KOPT-K1 (cell line): ENCODE measurements around the gene TESPA1.

Experiments used
- H3K27ac ChIP-seq: fragments of 200-600 bp; sonication (generic); 2 replicates; pipeline ENCODE4 v1.5.1; 2016; ENCODE audit warnings: antibody characterized with exemption, mild to moderate bottlenecking, low read depth, low read length; ENCODE audit not compliant: poor library complexity, severe bottlenecking
- H3K36me3 ChIP-seq: fragments of 200-600 bp; sonication (generic); 2 replicates; pipeline ENCODE4 v1.5.1; 2017; ENCODE audit warnings: antibody characterized with exemption, mild to moderate bottlenecking, low read length, moderate library complexity; ENCODE audit not compliant: insufficient read depth
- H3K9me3 ChIP-seq: fragments of 200-600 bp; sonication (generic); 2 replicates; pipeline ENCODE4 v1.5.1; 2017; ENCODE audit warnings: antibody characterized with exemption, low read length, mild to moderate bottlenecking; ENCODE audit not compliant: insufficient read depth, poor library complexity, severe bottlenecking

Gene TESPA1

DNA sequence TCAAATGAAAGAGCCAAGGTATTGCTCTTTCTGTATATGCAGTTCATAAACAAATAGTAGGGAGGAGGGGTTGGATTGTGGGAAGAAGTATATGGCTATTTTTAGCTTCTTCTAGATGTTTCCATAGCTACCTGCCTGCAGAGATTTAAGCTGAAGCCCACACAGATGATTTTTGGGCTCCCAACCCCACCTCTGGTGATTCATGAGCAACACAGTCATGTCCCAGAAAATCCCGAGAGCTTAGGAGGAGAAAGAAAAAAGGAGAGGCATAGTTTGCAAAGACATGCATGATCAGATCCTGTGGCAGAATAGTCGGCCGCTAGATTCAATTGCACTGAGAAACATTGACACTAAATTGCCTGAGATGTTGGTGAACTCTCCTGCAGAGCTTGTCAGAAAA lies 13.8 kb downstream of the TESPA1 start:
- Histone ChIP-seq H3K27ac (no peak overlapping the region), H3K36me3 (peaks cover 92% of the 10 kb centered on the region), H3K9me3 (no peaks in the 10 kb centered on the region)

DNA sequence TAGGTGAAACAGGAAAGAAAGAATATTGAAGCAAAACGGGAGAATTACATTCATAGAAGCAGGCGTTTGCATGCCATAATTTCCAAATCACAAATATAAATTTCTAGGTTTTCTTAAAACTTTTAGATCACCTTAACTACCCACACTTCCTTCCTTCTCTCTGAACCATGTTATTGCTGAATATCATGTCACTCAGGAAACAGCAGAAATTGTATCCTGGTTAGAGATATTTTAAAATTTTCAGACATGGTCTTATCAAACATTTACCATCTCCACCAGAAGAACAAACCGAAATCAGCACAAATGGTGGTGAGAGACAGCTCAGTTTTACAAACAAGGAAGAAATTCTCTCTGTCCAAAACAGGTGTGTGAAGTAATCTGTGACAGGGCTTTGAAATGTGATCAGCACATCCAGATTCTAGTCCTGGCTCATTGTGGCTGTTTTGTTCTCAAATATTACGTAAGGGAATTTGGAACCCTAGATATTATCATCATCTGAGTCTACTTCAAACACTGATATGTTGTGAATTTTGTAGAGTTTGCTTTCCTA lies 16.3 kb downstream of the TESPA1 start:
- peaks cover 92% of the 10 kb centered on the region for H3K36me3 ChIP-seq
- peak overlapping the region; percentile 48 for H3K27ac ChIP-seq
- H3K9me3 ChIP-seq = no peaks in the 10 kb centered on the region

DNA sequence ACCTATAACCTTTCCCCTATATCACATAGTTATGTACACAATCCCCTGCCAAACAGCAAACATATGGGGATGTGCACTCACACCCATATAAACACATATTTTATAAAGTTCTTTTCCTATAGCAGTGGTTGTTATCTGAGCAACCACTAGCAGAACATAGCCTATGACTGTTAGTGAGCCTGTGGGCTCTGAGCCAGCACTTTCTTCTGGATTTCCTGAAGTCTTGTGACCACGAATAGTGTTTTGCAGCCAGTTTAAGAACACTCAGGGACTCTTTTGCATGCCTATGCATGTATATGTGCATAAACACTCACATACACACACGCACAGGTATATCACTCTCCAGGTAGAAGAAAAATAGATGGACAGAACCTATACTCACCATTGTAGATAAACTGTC lies 17.1 kb downstream of the TESPA1 start:
- no peaks in the 10 kb centered on the region for H3K9me3 ChIP-seq
- H3K36me3 ChIP-seq = peaks cover 92% of the 10 kb centered on the region
- peak overlapping the region; percentile 48 for H3K27ac ChIP-seq

DNA sequence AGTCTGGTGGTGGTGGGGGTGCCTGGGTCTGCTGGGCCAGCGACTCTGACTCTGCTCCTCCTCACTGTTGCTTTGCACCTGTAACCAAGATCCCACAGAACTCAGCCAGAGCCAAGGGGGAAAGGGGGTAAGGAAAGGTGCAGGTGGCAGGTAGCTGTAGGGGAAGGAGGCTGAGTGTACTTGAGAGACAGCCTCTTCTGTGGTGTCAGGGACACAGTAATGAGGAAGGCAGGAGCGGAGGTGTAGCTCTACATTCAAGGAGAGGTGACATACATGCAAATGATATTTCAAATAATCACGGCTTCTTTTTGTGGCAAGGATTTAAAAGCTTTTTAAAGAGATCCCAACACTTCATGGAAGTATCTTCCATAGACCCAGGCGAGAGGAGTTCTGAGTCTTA lies 23.4 kb downstream of the TESPA1 start:
- peak overlapping the region; percentile 19 for H3K27ac ChIP-seq
- H3K36me3 ChIP-seq = peaks cover 100% of the 10 kb centered on the region
- H3K9me3 ChIP-seq = no peaks in the 10 kb centered on the region

DNA sequence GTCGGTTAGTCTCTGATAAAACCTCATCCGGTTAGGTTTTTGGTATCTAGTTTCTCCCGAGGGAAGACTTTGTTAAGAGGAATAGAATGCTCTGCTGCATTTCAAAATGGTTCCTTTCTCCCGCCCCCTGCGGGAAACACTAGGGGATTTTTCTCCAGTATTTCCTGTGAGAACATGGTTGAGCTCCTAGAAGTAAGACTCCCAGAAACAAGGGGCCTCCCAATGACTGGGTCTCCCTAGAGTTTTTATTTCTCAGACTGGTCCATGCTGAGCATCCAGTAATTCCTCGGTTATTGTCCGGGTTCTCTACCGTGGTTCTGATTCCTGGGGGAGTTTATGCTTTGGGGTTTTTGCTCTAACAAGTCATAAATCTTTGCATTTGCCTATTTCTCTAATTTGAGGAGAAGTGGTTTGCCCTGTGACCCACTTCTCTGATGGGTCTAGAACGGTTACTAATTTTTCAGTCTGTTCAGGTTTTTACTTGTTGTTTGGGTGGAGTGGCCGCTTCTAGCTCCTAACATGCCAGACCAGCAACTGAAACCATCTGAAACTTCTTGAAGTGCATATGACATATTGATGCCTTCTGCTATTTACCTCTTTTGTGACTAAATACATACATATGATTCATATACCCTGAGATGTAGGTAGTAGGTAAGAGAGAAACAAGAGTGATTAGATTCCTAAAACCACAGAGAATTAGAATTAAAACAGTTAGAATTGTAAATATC lies 25.1 kb downstream of the TESPA1 start:
- no peak overlapping the region for H3K27ac ChIP-seq
- no peaks in the 10 kb centered on the region for H3K9me3 ChIP-seq
- H3K36me3 ChIP-seq = peaks cover 100% of the 10 kb centered on the region

DNA sequence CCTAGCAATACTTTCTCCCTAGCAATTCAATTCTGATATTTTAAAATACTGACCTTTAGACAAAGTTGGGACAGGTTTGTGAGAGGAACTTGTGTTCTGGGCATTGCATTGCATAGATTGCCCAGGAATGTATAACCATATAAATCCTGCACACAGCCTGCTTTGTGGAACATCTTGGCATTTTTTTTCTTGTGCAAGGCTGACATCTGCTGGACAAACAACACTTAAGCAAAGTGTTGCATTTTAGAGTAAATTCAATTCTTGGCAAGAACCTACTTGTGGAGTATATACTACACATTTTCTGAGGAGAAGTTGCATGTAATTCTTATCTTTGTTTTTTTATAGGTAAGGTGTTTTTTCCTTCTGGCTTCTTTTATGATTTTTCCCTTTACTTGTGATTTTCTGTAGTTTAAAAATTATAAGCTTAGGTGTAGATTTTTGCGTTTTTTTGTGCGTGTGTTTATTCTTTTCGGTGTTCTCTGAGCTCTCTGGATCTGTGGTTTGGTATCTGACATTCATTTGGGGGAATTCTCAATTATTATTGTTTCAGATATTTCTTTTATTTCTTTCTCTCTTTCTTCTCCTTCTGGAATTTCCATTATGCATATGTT lies 26.4 kb downstream of the TESPA1 start:
- Histone ChIP-seq H3K9me3 (no peaks in the 10 kb centered on the region), H3K27ac (no peak overlapping the region), H3K36me3 (peaks cover 97% of the 10 kb centered on the region)

DNA sequence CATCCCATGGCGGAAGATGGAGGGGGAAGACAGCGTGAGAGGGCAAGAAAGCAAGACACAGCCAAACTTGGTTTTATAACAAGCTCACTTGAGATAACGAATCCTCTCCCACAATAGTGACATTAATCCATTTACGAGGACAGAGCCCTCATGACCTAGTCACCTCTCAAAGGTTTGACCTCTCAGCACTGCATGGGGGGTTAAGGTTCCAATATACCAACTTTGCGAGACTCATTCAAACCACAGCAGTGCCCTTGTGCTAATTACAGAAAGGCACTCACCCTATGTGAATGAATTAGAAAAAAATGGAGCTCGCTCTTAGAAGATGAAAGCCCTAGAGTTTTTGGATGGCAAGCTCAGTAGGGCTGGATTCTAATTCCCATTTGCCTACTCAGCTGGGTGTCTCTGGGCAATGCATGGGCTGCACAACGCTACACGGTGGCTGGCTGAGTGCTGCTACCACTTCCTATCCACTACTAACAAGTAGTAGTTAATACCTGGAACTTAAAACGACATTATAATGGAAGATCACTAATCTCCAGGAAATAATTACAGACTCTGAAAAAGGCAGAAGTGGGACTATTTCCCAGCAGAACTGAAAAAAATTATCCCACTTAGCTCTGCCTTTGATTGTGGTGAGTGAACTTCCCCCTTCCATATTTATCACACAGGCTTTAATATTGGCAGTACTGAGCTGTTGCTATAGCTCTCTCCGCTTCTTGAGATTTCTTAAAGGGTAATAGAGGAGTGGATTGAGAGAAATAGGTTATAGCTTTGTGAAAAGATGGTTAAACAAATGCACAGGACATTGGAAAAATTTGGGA lies 27.5 kb downstream of the TESPA1 start:
- Histone ChIP-seq H3K36me3 (peaks cover 97% of the 10 kb centered on the region), H3K27ac (no peak overlapping the region)

DNA sequence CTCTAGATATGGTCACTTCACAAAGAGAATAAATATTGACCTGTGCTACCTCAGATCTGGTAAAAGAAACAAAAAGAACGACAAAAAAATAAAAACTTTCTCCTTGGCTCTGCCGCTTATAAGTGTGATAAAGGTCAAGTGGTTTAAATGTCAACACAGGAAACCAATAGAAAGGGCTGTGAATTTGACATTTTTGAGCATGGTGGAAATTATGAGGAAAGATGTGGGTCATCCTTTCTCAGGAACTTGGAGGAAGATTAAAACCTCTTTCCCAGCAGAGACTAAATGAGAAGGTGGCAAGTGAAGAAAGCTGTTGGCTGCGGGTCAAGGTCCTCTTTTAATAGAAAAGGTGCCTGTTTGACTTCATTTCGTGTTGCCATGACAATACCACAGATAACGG lies 28.2 kb downstream of the TESPA1 start:
- H3K27ac ChIP-seq = no peak overlapping the region
- H3K9me3 ChIP-seq = no peaks in the 10 kb centered on the region
- H3K36me3 ChIP-seq = peaks cover 97% of the 10 kb centered on the region

More for the DNA sequence above, 27.5 kb downstream of the TESPA1 start:
- no peaks in the 10 kb centered on the region for H3K9me3 ChIP-seq

DNA sequence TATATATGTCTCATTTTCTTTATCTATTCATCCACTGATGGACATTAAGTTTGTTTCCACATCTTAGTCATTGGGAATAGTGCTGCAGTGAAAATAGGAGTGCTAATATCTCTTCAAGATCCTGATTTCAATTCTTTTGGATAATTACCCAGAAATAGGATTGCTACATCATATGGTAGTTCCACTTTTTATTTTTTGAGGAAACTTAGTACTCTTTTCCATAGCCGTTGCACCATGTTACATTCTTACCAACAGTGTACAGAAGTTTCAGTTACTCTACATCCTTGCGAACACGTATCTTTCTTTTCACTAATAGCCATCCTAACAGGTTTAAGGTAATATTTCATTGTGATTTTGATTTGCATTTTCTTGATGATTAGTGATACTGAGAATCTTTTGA lies 29.8 kb downstream of the TESPA1 start:
- Histone ChIP-seq H3K36me3 (peaks cover 97% of the 10 kb centered on the region), H3K27ac (no peak overlapping the region), H3K9me3 (no peaks in the 10 kb centered on the region)

DNA sequence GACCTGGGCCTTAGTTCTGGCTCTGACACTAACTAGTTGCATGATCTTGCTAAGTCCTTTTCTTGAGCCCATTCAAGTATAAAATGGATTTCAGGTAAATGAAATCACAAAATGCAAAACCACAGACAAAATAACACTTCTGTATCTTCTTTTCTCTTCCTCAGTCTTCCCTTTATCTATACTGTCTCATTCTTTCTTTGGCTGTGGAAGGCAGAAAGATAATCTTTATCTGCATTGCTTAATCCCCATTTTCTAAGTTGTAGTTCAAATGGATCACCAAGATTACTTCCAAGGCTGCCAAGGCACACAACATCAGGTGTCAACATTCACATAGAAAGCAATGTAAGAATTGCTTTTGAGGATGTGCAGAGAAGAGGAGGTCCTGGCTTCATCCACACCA lies 30.3 kb downstream of the TESPA1 start:
- Histone ChIP-seq H3K36me3 (peaks cover 97% of the 10 kb centered on the region), H3K27ac (no peak overlapping the region), H3K9me3 (no peaks in the 10 kb centered on the region)

DNA sequence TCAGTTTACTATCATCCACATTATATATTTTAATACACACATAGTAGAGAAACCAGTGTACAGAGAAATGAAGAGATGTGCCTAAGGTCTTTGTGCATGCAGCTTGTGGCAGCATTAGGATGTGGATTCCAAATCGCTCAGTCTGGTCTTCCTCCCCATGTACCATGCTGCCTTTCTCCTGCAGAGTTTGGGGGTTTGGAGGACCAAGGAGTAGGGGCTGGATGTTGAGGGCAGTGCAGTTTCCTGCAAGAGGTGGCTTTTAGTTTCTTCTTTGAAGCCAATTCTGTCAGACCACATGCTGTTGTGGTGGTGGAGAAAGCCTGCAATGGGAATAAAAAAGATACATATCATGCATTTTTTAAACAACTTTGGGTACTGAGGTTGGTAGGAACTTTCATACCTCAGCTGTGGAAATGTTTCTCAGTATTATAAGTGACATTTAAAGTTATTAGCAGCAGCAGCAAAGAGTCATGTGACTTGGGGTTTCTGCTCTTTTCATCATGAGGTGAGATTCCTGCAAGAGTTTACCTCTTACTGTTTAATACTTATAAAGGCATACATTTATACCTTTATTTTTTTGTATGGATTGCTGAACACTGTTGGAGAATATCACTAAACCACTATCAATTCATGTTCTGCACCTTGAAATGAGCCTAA lies 34.4 kb downstream of the TESPA1 start:
- no peak overlapping the region for H3K27ac ChIP-seq
- peaks cover 97% of the 10 kb centered on the region for H3K36me3 ChIP-seq
- H3K9me3 ChIP-seq = no peaks in the 10 kb centered on the region

DNA sequence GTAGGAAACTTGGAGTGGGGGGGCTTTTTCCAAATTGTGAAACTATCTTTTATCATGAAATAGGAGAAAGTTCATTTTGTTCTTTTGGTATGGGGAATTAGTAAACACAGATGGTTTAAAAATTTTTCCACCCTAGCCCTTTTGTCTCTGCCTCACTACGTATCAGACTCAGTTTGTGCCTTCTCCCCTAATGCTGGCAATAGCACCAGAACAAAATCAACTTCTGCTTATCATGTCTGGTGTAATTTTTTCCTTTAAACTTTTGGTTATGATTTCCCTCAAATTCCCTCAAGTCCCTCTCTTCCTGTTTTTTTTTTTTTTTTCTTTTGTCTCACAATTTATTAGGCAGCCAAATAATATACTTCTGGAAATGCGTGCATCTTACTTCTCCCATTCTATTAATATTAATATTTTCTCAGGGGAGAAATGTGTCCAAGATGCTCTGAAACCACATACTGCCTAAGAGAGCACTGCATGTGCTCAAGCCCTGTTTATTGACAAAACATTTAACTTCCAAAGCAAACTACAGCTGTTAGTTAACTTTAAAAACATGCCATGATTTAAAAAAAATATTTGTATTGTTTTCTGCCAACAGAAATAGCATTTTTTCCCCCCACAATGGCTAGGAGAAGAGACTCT lies 35.4 kb downstream of the TESPA1 start:
- H3K27ac ChIP-seq = no peak overlapping the region
- peaks cover 97% of the 10 kb centered on the region for H3K36me3 ChIP-seq
- H3K9me3 ChIP-seq = no peaks in the 10 kb centered on the region

DNA sequence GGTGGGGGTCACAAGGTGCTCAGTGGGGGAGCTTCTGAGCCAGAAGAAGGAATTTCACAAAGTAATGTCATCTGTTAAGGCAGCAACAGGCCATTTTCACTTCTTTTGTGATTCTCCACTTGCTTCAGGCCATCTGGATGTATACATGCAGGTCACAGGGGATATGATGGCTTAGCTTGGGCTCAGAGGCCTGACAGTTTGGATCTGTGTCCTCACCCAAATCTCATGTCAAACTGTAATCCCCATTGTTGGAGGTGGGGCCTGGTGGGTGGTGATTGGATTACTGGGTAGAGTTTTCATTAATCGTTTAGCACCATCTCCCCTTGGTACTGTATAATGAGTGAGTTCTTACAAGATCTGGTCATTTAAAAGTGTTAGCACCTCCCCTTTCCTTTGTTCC lies 36.4 kb downstream of the TESPA1 start:
- no peaks in the 10 kb centered on the region for H3K9me3 ChIP-seq
- no peak overlapping the region for H3K27ac ChIP-seq
- H3K36me3 ChIP-seq = peaks cover 100% of the 10 kb centered on the region

DNA sequence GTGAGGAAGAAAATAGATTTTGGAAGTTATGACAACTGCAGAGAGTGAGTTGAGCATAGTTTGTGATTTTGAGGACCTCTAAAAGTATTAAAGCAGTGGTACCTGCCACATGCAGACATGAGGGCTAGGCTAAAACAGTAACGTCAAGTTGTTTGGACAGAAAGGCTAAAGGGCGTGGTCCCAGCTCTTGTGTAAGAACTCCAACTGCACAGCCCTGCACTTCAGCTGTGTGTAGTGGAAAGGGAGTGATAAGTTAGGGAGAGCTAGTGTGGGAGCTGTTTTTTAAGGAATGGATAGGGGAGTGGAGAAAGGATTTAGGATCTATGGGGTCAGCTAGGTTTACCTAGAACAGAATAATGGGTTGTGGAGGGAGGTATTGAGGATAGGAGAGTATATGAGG lies 39.5 kb downstream of the TESPA1 start:
- no peak overlapping the region for H3K27ac ChIP-seq
- H3K9me3 ChIP-seq = no peaks in the 10 kb centered on the region
- peaks cover 92% of the 10 kb centered on the region for H3K36me3 ChIP-seq
